Fibroblast of skin of right biceps (primary cell): Measurements from ENCODE around the gene APLNR.
A peak's percentile ranks its signal among the peaks of the same experiment; 100 is the strongest.

Source experiments
- DNase-seq: peaks from one replicate; pipeline ENCODE4 v3.0.0-alpha.2; 2013

Gene APLNR

GRCh38 chr11:57251037-57251436, 14.0 kb upstream of the APLNR start:
- DNase-seq: no peak

- peak; percentile 55 for DNase-seq
These were observed 12.6 kb upstream of the APLNR start for GRCh38 chr11:57249384-57250319.

- DNase-seq: peak; percentile 68
These were observed 11.8 kb upstream of the APLNR start for GRCh38 chr11:57248780-57249383.

- DNase-seq: no peak
These were observed 7.9 kb upstream of the APLNR start for GRCh38 chr11:57244911-57245310.

- no peak for DNase-seq
These were observed 4.4 kb upstream of the APLNR start for GRCh38 chr11:57241353-57241972.

GRCh38 chr11:57240757-57241156, 3.7 kb upstream of the APLNR start:
- DNase-seq: no peak

GRCh38 chr11:57240007-57240406, 3.0 kb upstream of the APLNR start:
- no peak for DNase-seq

- DNase-seq: no peak
These were observed 2.3 kb upstream of the APLNR start for GRCh38 chr11:57239348-57239747.

GRCh38 chr11:57235761-57236703, 1.0 kb downstream of the APLNR start:
- DNase-seq: no peak

GRCh38 chr11:57233702-57234101, 3.3 kb downstream of the APLNR start:
- no peak for DNase-seq

GRCh38 chr11:57231539-57232253, 5.4 kb downstream of the APLNR start:
- DNase-seq: no peak

GRCh38 chr11:57230791-57231538, 6.1 kb downstream of the APLNR start:
- no peak for DNase-seq

- DNase-seq: peak; percentile 50
These were observed 6.7 kb downstream of the APLNR start for GRCh38 chr11:57230316-57230715.

- DNase-seq: no peak
These were observed 8.4 kb downstream of the APLNR start for GRCh38 chr11:57228600-57228999.

GRCh38 chr11:57224537-57224936, 12.5 kb downstream of the APLNR start:
- DNase-seq: peak; percentile 87

- no peak for DNase-seq
These were observed 12.9 kb downstream of the APLNR start for GRCh38 chr11:57224128-57224527.

- peak; percentile 65 for DNase-seq
These were observed 13.4 kb downstream of the APLNR start for GRCh38 chr11:57223601-57224000.

GRCh38 chr11:57222239-57222638, 14.8 kb downstream of the APLNR start:
- no peak for DNase-seq

- DNase-seq: no peak
These were observed 17.9 kb downstream of the APLNR start for GRCh38 chr11:57219021-57219627.

- DNase-seq: no peak
These were observed 20.0 kb downstream of the APLNR start for GRCh38 chr11:57217053-57217452.

- DNase-seq: no peak
These were observed 20.6 kb downstream of the APLNR start for GRCh38 chr11:57216463-57216862.
